ENCODE measurements around the gene APBA2.

APBA2 gene

DNA sequence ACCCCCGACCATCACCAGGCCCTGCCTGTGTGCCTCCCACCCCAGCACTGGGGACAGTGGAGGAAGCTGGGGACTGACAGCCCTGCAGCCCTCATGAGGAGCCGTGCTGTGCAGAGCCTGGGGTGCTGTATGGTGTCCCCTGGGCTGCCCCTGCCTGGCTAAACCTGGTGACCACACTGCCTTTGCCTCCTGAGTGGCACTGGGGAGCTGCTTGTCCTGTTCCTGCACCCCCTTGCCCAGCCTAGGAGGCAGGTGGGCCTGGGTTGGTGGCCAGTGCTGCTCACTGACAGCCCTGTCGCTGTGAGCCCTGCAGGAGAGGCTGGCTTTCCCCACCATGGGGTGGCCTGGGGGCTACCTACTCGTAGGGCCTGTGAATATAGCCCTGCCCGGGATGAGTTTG, 224.4 kb downstream of the APBA2 start:
- no peak for DNase-seq

DNA sequence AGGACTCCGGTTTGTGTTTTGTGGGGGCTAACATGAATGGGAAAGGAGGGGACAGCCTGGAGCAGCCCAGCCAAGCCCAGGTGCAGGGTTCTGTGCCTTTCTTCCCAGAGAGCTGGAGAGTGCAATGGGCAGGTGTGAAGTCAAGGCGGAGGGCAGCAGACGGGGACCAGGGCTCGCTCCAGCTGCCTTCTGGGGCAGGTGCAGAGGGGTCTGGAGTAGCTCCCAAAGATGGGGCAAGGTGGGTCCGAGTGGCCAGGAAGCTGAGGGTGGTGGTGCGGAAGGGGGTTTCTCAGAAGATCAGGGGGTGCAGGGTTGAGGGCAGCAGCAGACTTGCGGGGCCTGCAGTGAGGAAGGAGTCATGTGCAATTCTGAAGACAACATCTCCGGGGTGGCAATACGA, 225.0 kb downstream of the APBA2 start:
- DNase-seq: no peak

DNA sequence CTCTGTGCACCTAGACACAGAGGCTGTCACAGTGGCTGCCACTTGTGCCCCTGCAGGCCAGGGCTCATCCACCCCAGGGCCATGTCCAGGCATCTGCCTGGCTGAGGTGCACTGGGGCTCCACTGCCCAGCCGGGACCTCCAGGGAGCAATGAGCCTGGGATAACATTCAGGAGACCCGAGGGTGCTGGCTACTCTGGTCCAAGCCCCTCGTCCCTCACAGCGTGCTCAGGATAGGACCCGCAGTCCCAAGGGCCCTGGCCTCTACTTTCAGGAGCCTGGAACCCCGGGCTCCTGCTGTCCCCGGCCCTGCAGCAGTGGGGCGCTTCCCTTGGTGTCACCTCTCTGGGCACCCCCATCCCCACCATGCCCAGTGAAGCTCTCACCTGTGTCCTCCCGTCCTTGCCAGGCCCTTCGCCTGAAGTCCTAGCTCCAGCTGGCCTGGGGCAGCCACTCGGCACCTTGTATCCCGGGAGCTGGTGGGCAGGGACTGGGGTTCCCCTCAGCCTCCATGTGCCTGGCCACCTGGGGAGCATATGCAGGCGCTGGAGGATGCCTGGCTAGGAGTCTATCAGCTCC, 226.0 kb downstream of the APBA2 start:
- DNase-seq: no peak

GRCh38 chr15:29113336-29114220, 227.8 kb downstream of the APBA2 start:
- no peak for DNase-seq

DNA sequence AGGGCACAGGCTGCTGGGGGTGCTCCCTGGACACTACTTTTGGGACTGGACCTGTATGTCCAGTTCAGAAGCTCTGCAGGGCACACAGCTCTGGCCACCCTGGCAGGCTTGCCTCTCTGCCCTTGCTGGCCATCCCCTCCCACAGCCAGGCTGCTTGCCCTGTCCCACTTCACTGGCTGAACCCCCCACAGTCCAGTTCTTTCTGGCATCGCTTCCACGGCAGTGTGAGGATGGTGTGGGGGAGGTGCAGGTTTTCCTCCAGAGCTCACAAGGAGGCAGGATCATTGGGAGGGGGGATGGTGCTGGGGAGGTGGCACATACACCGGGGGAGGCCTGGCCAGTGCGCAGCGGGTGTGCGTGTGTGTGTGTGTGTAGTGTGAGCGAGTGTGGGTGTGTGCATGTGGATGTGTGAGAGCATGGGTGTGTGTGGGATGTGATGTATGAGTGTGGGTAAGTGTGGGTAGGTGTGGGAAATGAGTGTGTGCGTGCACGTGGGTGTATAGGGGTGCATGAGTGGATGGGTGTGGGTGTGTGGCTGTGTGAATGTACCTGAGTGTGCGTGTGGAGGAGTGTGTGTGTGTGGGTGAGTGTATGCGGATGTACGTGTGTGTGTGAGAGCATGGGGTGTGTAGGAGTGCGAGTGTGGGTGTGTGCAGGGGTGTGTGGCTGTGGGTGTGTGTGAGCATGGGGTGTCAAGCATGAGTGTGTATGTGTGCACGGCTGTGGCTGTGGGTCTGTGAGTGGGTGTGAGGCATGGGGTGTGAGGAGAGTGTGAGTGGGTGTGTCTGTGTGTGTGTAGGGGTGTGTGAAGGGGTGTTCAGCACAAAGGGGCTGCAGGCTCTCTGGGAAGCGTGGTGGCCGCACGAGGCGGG, 228.7 kb downstream of the APBA2 start:
- no peak for DNase-seq

DNA sequence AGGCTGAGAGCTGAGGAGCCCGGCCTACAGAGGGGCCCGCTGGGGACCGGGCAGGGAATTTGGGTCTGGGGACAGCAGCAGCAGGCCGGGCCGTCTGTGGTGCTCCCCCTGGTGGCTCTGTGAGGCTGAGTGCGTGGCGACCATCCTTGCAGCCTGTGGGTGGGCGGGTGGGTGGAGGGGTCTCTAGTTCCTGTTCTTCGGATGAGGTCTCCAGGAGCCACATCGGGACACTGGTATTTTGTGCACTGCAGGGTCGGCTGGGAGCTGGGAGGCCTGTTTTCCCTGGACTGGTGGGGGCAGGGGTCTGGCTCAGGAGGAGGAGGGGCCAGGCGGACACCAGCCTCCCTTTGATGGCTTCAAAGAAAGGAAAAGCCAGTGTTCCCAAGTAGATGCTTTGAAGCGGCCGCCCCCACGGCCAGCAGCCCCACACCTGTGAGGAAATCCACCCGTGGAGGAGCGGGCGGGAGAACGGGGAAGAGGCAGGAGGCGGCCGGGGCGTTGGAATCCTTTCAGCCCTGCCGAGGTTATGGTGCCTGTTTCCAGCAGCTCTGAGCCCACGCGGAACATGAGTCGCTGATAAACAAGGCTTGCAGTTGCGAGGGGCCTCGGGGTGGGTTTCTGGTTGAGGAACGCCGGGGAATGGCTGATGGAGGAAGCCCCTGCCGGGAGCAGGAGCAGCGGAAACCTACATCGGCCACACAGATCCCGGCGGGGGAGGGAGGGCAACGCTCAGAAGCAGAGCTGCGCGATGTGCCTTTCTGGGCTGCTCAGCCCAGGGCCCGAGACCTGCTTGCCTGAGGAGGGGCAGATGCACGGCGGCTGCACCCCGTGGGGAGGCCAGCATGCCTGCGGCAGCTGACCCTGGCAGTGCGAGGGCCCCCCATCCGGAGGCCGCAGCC, 229.6 kb downstream of the APBA2 start:
- no peak for DNase-seq

DNA sequence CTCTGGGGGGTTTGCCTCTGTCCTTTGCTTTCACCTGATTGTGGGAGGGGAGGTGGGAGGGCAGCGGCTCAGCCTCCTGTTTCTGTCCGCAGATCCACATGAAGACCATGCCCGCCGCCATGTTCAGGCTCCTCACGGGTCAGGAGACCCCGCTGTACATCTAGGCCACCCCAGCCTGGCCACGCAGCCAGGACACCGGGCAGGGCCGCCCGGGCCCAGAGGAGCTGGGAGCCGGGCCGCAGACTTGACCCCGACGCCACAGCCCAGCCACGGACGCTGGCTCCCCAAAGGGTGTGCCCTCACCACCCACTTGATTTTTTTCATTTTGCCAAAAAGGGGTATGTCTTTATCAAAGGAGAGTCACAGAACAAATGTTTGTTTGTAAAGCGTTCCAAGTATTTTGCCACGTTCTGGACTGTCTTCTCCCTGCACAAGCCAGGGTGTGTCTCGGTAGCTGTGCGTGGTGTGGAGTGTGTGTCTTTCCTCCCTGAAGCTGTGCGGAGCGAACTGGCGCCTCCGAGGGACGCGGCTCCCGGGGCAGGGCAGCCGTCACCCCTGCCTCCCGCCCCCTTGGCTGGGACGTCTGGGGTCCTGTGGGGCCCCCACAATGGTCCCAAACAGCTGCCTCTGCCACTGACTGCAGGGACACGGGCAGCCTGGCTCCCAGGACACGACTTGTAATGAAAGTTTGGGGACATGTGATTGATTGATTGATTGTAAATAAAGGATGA, 231.4 kb downstream of the APBA2 start:
- DNase-seq: no peak

GRCh38 chr15:29117778-29118177, 232.0 kb downstream of the APBA2 start:
- no peak for DNase-seq

- no peak for DNase-seq
These were observed 234.1 kb downstream of the APBA2 start for GRCh38 chr15:29119847-29120246.

- no peak for DNase-seq
These were observed 235.0 kb downstream of the APBA2 start for GRCh38 chr15:29120593-29121368.

GRCh38 chr15:29121369-29121656, 235.5 kb downstream of the APBA2 start:
- DNase-seq: no peak

DNA sequence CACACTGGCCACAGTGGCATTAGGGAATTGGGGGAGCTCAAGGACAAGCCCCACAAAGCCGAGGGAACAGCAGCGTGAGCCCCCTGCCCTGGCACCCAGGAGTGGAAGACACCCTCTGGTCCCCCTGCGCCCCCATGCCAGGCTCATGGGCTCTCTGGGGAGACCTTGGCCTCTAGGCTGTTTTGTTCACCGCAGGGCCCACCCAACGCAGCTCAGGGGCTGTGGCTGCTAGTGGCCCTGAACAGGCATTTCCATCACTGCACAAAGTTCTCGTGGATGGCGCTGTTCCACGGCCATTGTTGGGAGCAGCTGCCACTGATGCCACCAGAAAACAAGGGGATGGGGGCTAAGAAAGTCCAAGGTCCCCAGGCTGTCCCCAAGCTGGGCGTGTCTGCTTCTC, 236.1 kb downstream of the APBA2 start:
- no peak for DNase-seq

- no peak for DNase-seq
These were observed 236.7 kb downstream of the APBA2 start for GRCh38 chr15:29122506-29122905.

- DNase-seq: no peak
These were observed 237.4 kb downstream of the APBA2 start for GRCh38 chr15:29123171-29123570.

DNA sequence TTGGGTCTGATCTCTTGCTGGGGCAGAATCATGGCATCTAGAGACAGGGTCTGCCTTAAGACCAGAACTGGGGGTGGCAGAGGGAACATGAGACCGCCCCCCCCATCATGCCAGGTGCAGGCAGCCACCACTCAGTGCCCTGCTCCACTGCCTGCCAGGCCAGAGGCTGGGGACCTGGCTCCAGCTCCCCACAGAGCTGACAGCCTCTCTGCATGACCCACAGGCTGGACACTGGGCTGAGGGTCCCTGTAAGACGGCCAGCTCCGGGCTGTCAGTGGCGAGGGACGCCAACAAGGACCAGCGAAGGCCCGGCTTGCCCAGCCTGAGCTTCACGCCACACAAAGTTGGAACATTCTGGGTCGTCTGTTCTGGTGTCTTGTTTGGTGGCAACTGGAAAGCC, 238.2 kb downstream of the APBA2 start:
- DNase-seq: no peak

GRCh38 chr15:29124581-29125381, 239.0 kb downstream of the APBA2 start:
- DNase-seq: no peak

DNA sequence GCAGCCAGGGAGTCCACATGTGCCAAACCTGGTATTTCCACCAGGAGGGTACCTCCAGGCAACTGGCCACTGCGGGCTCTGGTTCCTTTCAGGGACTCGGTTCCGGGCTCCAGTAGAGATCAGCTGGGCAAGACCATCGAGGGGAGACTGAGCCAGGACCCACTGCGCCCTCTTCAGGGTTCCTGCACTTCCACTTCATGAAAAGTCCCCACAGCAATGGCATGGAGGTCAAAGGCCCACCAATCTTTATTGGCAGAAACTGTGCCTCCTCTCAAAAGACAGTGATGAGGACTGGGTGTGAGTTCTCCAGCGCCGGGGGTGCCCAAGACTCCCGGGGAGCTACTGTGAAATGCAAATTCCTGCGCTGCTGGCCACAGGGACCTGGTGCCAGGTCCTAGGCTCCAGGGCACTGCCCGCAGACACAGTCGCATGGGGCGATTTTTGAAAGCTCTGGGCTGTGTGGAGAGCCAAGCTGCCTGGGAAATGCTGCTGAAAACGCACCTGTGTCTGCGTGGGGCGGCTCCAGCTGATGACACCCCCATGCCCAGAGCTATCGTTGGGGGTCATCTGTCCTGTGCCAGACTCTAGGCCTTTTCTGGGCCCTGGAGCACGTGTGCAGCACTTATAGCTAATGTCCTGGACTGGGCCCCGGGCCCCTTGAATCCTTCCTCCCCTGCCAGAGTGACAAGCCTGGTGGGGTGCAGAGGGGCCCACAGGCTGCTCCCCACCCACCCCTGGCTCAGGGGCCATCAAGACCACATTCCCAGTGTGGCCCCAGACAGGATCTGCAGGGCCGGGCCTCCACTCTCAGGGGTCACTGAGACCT, 239.8 kb downstream of the APBA2 start:
- no peak for DNase-seq

DNA sequence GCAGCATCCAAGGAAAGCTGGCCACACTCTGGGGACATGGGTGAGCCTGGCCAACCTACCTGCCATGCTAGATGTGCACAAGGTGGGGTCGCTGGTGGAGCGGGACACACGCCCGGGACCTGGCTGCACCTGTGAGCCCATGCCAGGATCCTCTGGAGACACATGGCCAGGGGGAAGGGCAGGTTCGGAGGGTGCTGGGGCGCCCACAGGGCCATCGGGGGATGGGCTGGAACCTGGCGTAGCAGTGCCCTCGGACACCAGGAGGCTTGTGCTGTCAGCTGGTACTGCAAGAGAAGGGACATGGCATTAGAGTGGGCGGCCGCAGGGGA, 240.4 kb downstream of the APBA2 start:
- no peak for DNase-seq

DNA sequence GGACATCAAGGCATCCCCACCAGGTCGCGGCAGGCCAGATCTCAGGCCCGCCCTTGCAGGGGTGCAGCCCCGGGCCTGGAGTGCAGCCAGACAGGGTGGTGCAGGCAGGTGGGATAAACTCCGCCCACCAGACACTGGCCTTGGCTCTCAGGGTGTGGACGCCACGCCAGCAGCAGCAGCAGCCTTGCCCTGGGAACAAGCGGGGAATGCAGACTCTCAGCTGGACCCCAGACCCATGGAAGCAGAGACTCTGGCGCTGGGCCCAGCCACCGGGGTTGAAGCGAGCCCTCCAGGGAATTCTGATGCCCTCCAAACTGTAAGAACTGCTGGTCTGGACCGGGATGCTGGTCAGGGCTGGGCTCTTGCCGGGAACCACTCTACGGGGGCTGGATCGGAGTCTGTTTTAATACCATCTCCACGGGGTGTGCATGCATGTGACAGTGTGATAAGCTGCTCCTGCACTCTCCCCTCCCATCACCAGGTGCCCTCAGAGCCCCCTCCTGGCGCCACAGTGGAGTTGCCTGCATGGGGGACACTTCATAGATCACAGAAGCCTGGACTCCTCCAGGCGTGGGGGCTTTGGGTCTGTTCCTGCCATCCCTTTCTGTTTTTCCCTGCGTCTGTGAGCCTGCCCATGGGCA, 241.2 kb downstream of the APBA2 start:
- no peak for DNase-seq

Data from NCI-H187 (cell line).